B cell (primary cell): ENCODE results near the gene TEPSIN.

Source experiments
- CTCF ChIP-seq: fragments of 200-600 bp; IDR thresholded peaks from one replicate; pipeline ENCODE4 v1.8.0; 2022; ENCODE audit warnings: antibody characterized with exemption, mild to moderate bottlenecking
- EZH2 ChIP-seq: IDR thresholded peaks from 2 replicates; pipeline ENCODE4 v1.6.1; 2012; ENCODE audit warnings: borderline replicate concordance, low read depth, mild to moderate bottlenecking, moderate library complexity, low read length; ENCODE audit not compliant: insufficient read depth, poor library complexity, severe bottlenecking

- TF ChIP-seq CTCF (no peak), EZH2 (no peak)
Measured at GRCh38 chr17:81261096-81261495, 22.2 kb upstream of the TEPSIN start.
